Inflammatory macrophage (primary cell): ENCODE results near the gene ZBTB20.
"Not testable (repeated sequence)": the region's sequence is repeated elsewhere in the genome, so short reads cannot be mapped to it uniquely, and the experiment has no call there.

ENCODE experiments used
- DNase-seq, 2 donors: peaks; one replicate each; pipeline ENCODE4 v3.0.0-alpha.2; 2020 to 2022

The ZBTB20 gene

DNA sequence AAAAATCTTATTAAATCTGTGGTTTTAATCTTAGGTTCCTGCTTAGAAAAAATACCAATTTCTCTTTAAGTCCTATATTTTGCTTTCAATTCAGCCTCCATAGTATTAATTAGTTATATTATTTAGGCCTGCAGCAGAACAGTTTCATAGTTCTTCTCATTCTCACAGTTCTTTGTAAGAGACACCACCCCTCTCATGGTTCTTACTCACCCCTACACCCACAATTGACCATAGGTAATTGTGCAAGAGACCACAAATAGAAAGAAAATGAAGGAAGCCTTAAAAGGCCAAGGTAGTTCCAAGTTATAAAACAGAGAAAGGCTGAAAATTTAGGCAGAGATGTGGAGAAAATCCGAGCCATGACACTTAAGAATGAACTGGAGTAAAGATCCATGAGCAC is 438.0 kb downstream of the ZBTB20 start:
- DNase-seq: peak; percentile 86 to 89

DNA sequence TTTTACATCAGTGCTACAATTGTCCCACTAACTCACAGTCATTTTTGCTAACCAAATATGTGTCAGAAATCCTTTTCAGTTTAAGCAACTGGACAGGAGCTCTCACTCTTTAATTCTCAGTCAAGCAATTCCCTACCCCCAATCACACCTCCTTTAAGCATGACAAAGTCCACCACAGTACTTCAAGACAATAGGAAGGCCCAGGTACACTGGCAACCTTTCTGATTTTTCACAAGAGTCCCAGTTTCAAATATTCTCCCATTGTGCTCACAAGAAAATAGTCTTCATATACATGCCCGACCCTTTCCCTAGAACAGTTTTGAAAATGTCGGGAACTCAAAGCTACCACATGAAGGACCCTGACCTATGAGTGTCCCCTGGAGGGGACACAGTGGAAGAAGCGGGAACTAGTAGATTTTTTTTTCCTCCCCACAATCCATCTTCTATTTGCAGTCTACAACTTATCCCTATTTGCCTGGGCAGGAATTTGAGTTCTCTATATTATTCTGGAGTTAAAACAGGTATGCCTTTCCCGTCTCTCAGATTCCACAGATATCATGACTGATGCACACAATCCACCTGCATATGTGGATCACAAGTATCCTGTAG is 439.7 kb downstream of the ZBTB20 start:
- DNase-seq: no peak

DNA sequence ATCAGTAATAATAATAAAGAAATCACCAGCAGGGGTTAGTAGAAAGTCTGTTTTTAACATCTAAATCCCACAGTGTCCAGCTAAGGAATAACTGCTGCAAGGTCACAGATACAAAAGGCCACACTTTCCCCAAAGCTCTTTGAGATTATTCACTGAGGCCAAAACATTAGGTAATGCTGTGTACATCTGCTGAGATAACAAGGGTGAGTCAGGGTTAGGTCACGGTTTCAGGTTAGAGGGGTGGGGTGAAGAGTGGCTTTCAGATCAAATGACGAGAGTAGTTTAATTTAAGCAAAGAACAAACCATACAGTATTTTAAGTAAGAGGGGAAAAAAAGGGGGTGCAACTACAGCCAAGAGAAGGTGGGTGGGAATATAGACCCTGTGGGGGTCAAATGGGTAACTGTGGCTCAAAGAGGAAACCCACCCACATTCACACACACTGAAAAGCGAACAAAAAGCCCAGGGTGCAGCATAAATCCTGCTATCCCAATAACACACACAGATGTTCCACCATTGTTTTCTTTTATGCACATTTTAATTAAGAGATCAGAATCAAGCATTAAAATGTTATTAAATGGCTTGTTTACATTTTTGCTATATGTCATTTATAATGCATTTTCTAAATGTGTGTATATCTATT is 440.4 kb downstream of the ZBTB20 start:
- DNase-seq: no peak

DNA sequence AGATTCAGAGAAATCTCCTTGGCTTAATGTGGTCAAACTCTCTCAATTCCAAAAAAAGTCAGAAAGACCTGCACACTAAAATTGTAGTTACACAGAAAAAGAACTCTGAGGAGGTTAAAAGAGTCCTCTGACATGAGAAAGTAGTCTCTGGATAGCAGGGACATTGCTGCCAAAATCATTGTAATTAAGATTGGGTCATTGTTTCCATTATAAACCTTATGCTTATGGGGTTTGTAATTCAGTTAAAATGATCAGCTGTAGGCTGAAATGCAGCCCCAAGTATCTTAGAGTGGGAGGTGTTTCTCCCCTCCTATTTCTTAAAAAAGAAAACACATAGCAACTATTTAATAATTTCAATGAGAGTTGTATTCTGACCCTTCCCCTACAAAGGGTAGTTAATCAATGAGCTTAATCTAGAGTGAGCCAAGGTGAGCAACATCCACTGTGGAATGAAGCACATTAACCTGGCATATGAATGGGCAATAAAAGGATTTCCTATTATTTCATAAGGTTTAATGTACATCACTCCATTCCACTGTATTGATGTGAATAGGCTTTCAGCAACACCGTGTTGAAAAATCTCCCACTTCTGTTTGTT is 446.4 kb downstream of the ZBTB20 start:
- DNase-seq: no peak

DNA sequence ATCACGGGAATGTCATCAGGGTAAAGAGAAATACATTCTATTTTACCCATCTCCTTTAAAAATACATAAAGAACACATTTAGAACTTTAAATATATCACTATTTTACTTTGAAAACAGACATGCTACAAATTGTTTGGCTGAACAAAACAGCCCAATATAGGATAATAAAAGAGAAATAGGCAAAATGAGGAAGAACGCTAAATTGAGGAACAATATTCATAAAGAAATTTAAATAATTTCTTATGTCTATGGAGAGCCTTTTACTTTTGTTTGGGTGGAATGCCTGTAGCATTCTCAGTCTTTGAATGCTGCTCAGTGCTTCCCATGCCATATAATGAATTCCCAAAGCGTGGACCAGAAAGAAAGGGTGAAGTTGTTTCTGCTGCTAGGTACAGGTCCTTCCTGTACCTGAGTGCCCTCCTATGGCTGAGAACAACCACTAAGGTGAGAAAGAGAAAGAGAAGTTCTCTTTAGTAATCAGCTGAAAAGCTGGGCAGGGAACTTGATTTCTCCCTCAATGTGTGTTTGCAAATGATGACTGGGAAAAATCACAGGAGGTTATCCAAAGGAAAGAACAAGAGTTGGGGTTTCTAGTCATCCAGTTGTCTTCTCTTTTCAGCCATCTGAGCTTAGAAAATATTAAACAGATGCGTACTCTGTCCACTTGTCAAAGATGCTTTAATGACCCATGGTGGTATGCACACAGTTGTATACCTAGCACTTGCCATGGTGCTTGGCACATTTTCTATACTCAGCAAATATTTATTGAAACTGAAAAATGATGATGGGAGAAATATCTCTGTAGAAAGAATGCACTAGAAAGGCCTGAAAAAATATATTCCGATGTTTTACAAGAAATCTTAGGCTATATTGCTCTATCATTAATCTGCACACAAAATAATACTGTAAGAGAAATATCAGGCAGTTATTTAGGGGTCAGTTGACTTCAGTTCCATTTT is 448.7 kb downstream of the ZBTB20 start:
- peak in 1 of 2 donors; percentile 61 for DNase-seq

DNA sequence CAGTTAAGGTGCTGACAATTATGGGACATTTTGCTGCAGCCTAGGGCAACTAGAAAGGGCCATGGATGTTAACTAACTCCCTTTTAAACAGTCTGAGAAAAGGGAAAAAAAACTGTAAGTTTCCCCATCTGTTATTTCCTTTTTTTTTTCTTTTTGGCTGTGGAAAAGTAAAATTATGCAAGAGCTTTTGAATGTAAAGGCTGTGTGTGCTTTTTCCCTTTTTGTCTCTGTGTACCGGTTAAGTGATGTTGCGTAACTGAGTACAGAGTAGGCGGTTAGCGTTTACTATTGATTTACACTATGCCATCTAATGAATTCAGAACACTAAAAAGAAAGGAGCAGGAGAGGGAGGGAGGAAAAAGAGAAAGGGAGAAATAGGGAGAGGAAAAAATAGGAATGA is 449.7 kb downstream of the ZBTB20 start:
- peak; percentile 60 to 81 for DNase-seq

DNA sequence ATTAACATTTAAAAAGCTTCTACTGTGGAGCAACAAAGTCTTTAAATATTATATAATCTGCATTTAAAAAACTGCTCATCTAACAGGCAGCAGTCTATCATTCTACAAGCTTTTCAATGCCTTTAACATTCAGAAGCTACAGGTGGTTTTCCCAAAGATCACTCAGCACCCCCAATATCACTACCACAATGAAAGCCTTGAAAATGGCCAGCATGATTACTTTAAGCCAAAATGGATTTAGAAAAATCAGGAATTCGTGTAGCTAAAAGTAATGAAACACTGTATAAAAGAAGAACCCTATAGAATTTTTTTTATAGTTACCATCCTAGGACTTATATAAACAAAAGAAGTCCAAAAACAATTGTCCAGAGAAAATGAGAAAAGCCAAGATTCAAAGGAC is 452.8 kb downstream of the ZBTB20 start:
- no peak for DNase-seq

DNA sequence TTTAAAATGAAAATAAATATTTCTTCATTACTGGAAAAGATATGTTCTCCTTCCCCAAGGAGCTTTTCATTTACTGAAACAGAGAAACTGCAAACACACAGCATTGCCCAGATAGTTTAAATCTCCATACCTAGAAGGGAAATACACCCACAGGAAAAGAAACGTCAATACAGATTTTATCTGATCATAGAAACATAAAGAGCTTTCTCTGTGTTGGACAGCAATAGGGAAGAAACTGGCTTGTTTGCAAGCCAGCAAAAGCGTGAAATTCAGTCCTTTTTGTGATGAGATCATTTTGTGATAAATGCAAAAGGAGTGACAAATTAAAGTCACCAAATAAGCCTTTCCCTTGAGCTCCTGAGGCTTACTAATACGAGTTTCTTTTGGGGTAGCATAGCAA is 455.2 kb downstream of the ZBTB20 start:
- DNase-seq: no peak

DNA sequence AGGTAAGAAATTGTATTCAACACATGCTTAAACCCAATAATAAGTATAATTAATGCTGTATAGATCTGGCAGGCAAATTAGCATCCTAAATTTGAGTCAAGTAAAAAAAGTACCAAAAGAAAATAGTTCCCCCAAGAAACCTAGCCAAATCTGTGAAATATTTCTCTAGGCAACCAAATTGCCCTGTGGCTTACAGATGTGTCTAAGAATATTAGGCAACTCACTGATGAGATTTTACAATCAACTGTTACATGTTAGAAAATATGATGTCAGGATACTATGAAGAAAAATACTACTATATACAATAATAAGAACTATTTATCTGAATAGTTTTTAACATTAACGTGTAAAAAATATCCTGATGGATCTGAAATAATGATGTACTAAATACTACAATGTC is 456.2 kb downstream of the ZBTB20 start:
- DNase-seq: peak in 1 of 2 donors; percentile 69

DNA sequence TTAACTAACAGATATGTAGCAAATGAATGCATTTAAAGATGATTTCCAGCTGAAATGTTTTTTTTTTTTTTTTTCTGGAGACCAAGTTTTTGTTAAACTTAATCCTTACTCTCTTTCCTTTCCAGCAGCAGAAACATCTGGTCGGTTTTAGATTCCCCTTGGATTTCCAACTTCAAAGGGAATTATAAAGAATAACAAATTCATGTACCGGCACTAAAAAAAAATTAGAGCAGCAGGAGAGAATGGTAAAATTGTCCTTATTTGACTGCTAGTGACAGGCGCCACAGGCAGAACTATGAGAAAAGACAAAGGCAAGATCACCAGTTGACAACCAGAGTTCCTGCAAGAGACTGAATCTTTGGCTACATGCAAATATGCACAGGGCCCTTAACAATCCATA is 459.9 kb downstream of the ZBTB20 start:
- no peak for DNase-seq

DNA sequence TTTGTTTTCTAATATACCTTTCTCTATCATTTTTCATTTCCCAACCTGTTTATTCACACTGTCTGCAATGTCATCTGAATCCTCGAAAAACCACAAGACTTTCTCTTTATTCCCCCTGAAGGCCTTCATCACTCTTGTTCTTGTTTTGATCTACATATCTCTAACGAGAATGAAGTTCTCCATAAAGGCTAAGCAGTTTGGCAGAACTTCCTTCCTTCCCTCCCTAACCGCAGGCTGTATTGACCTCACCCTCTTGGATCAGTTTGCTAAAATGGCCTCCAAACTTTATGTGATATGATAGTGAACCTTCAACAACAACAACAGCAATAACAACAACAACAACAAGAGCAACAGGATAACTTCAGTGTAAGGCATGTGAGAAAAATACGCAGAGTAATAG is 460.5 kb downstream of the ZBTB20 start:
- DNase-seq: peak; percentile 22 to 40

DNA sequence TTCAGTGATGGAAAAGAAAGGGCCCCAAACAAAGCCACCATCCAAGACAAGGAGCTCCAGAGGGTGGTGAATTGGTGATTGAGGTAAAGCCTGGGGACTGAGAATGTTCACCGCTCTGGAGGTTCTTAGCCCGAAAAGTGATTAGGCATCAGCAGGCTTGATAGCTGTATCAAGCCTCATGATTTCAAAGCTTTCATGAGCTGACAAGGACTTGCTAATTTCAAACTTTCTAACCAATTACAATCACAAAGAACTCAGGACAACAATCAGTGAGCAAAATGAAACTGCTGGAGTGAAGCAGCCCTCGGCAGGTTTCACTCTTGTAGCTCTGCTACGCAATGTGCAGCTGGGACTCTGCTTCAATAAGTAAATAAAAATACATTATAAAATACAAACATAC is 461.9 kb downstream of the ZBTB20 start:
- DNase-seq: no peak

DNA sequence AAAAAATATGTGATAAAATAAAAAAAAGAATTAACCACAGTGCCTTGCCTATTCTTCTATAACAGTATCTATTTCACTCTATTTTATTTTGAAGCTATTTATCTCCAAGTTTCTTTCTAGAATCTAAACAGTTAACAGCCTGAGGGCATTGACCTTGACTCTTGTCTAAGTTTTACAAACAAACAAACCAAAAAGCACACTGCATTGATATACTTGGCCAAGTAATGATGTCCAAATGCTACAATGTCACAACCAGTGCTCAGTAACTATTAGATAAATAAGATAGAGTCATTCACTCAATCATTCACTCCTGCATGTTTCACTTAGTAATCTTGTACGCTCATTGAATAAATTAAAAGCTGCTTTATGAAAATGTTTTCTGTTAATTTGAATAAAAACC is 466.8 kb downstream of the ZBTB20 start:
- no peak for DNase-seq

DNA sequence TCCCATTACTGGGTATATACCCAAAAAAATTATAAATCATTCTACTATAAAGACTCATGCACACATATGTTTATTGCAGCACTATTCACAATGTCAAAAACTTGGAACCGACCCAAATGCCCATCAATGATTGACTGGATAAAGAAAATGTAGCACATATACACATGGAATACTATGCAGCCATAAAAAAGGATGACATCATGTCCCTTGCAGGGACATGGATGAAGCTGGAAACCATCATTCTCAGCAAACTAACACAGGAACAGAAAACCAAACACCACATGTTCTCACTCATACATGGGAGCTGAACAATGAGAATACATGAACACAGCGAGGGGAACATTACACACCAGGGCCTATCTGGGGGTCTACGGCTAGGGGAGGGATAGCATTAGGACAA is 467.3 kb downstream of the ZBTB20 start:
- DNase-seq: not testable (repeated sequence)

DNA sequence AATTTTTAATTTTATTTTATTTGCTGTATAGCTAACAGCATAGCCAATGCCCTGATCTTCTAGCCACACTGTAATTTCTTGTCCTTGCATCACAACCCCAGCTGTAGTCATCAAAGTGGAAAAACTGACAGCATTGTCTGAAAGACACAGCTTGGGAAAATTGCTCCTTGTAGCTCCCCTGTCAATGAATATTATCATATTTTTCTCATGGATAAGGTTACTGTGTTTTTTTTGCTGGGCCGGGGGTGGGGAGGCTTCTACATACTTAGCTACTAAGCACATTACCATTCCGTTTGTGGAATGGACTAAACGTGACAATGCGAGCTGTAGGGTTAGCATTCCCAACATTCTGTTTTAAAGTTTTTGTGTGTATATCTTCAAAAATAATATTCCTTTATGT is 472.0 kb downstream of the ZBTB20 start:
- no peak for DNase-seq

DNA sequence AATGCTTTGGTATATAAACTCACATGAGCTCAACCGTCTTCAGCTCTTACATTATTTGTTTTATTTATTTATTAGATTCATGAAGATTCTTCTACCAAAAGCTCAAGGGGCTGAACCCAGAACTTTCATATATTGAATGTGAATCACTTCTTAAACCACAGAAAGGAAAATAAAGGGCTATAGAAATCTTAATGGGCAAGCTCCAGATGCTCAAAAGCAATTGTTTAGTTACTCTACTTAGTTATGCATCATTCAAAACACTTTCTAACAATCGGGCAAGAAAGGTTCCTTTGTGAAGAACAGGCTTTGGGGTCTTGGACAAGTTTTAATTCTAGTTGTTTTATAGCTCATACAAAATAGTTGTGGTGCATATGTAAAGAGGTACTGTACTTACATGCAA is 473.1 kb downstream of the ZBTB20 start:
- DNase-seq: no peak

DNA sequence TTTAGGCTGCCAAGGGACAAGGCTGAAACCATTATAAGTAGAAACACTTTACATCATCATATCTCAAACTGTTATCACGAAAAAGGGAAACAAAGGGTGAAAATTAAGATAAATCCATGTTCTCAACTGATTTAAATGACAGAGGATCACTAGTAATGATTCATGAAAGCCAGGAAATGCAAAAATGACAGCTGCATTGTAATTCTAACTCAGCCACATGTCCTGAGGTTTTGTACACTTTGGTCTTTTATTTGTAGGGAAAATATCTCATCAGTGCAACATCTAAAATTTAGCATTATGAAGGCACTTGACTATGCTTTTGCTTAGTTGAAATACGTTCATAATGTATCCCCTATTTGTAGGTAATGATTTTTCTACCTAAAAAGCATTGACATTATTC is 473.6 kb downstream of the ZBTB20 start:
- no peak for DNase-seq

DNA sequence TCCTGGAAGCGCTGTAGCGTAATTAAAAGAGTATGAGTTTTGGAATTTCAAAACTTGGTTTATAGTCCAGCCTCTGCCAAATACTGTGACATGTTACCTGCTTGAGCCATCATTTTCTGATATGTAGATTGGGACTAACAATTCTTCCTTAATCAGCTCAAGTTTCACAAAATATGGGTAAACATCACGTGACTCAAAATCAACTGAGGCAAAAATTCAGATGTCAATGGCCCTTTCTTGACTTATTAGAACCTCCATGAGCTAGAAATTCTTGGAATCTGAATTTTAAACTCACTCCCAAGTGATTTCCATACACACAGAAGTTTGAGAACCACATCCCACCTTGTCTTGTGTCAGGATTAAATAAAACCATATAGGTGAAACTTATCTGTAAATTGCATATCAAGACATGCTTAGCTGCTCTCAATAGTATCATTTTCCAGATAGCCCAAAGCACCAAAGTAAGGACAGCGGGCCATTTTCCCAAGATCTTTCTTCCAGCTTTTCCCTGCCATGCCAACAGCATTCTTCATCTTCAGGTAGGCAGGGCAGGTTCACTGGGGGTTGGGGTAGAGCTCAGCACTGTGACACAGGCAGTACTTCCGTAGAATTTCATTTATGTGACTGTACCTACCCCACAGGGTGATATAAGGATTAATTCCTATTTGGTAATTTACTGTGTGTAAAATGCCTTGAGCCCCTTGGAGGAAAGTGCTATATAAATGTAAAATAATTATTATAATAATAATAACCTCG is 474.2 kb downstream of the ZBTB20 start:
- no peak for DNase-seq

DNA sequence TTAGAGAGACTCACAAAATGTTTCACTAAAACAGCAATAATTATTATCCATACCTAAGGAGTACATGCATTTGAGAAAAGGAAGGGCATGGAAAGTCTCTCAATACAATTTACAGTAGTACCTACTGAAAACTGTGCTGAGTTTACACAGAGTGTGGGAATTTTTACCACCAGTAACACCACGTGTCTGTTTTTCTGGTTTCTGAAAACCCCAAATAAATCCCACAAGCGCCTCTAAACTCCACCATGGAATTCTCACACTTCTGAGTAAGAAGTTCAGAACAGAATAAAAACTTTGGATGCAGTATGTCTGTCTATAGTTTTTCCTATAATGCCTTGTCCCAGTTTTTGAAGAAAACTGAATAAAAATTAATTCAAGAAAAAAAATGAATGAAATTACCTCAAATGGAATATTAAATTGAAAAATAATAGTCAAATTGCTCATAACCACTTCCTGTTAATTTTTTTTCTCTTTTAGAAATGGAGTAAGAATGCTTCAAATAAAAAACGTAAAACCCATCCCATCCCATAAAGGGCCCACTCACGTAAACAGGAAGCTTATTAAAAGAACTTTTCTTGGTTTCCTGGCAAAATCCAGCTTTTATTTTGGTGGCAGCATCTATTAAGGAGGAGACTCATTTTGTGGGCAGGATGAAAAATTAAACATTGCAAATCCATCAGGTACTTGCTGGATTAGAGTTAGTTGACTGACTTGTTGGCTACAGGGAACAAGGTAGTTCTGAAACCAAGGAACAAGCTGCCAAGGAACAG is 475.2 kb downstream of the ZBTB20 start:
- no peak for DNase-seq

DNA sequence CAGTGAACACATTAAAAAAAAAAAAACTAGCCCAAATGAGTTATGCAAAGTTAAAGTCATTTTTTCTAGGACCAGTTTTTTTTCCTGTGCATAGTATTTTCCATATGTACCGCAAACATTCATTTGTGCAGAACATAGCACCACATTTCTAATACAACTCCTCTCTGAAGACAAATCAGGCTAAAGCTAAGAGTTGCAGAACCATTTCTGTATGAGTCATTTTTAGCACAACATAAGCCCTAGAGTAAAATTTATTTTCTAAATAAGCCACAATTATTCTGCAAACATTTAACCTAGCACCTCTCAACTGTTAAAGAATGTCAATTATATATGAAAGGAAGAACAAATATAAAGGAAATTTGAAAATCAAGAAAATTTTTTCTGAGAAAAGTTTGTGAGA is 477.5 kb downstream of the ZBTB20 start:
- DNase-seq: no peak

DNA sequence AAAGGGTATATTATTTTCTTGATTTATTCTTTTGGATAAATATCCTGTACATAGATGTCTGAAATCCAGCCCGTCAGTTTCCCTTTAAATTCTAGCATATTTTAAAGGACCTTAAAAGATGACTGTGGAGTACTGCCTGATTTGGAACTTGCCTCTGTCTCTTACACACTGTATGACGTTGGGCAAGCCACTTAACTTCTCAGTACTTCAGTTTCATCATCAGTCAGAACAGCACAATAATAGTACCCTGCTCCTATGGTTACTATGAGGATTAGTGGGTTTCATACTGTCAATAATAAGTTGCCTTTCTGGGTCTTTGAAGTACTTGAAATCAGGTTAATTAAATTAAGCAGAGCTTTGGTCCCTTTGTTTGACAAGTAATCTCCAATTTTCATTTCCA is 479.0 kb downstream of the ZBTB20 start:
- DNase-seq: peak in 1 of 2 donors; percentile 5

DNA sequence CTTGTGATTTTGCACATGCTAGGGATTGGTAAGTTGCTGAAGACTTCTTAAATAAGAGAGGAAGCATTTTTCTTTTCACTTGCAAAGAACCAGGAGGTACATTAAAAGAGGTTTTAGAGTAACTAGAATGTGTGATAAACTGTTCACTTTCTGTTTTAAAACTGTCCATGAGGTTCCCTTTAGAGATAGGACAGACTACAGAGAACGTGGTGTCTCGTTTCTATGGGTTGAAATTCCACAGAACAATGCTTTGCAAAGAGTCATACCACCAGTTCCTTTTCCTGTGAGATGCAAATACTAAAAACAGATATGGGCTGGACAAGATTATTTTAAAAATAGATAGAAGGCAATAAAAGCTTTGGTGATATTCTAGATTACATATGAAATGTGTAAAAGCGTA is 480.5 kb downstream of the ZBTB20 start:
- no peak for DNase-seq
